Stomach (tissue), 9 donors: ENCODE data around the gene UGT1A5. TPM values are rescaled to one million over a fixed set of nuclear protein-coding genes. Genes with fewer than 3 reads are reported as not detected.

ENCODE experiments used
- DNase-seq, 2 donors: peaks; one replicate each; pipeline versions ENCODE4 v3.0.0 to v3.0.0-alpha.2; 2013 to 2019
- H3K27ac ChIP-seq, 5 donors: fragments of 200-600 bp in 4 of 5; sonication (generic) in 4 of 5; one replicate each; pipeline ENCODE4 v1.5.1; 2013 to 2019; ENCODE audit warnings: mild to moderate bottlenecking in 1 of 5, moderate library complexity in 1 of 5
- H3K27me3 ChIP-seq, 3 donors: fragments of 200-600 bp; sonication (generic); one replicate each; pipeline ENCODE4 v1.5.1; 2017 to 2019; ENCODE audit warnings: mixed run types in 1 of 3
- H3K36me3 ChIP-seq, 4 donors: fragments of 200-600 bp; sonication (generic); 1 replicate in 3 of 4; 2 replicates in 1 of 4; pipeline ENCODE4 v1.5.1; 2016 to 2019
- H3K4me1 ChIP-seq, 4 donors: fragments of 200-600 bp; sonication (generic); one replicate each; pipeline ENCODE4 v1.5.1; 2016 to 2019
- H3K4me3 ChIP-seq, 4 donors: fragments of 200-600 bp; sonication (generic) in 3 of 4; one replicate each; pipeline ENCODE4 v1.5.1; 2016 to 2019; ENCODE audit warnings: mild to moderate bottlenecking in 1 of 4
- H3K9me3 ChIP-seq, 4 donors: fragments of 200-600 bp; sonication (generic); one replicate each; pipeline ENCODE4 v1.5.1; 2016 to 2019
- CTCF ChIP-seq, 7 experiments: fragments of 450-650 bp in 4 of 7; fragments of 200-600 bp in 3 of 7; sonication (generic) in 3 of 7; IDR thresholded peaks; one replicate each; pipeline ENCODE4 v1.5.1; 2016 to 2019; ENCODE audit warnings: antibody characterized with exemption in 7 of 7, control low read depth in 2 of 7, mild to moderate bottlenecking in 1 of 7
- EP300 ChIP-seq: sonication (generic); formaldehyde crosslinking; IDR thresholded peaks from one replicate; pipeline ENCODE4 v1.6.1; 2017; ENCODE audit warnings: antibody characterized with exemption
- POLR2A ChIP-seq, 4 donors: fragments of 450-650 bp; IDR thresholded peaks; one replicate each; pipeline ENCODE4 v1.6.1; 2016; ENCODE audit warnings: antibody characterized with exemption in 4 of 4, control low read depth in 2 of 4, mild to moderate bottlenecking in 1 of 4, moderate library complexity in 1 of 4
- POLR2AphosphoS5 ChIP-seq, 3 donors: sonication (generic); formaldehyde crosslinking; IDR thresholded peaks; one replicate each; pipeline ENCODE4 v1.6.1; 2016; ENCODE audit warnings: antibody characterized with exemption in 3 of 3
- WGBS, 5 donors: extraction: QIAGEN DNeasy Blood & Tissue Kit in 3 of 5; methylation state at CpG; one replicate each; pipeline versions ENCODE4 v1.1.5 to v1.1.7; 2013 to 2018; 5-methylcytosine and 5-hydroxymethylcytosine counted together
- intact Hi-C: fragments of 100-400 bp; cut with DNase I; formaldehyde crosslinking; loops from one replicate; pipeline ENCODE4 v1.15.1; 2023; ENCODE audit warnings: low total_unique reads
- polyA plus RNA-seq, 3 donors: library from polyadenylated mRNA; stranded (reverse); fragments of 200-250 nt; gene quantifications; one replicate each; pipeline ENCODE4 v1.2.3, GENCODE V29; 2013
- total RNA-seq, 5 donors: library from RNA; depleted of rRNA; stranded (reverse); fragments of >200 nt; gene quantifications; one replicate each; pipeline versions ENCODE4 v1.1.0 to v1.2.3, GENCODE V29; 2014 to 2016
- donor health status: healthy with polysubstance abuse.
- donor health status: Bipolar disorder and iron deficiency.
- donor health status: healthy.

Gene UGT1A5
- total and polyA plus RNA-seq, 8 donors: 0.37 to 13.0 (median 1.7) TPM; not detected in 5

GRCh38 chr2:233818639-233819621 is 106.2 kb downstream of the UGT1A5 start:
- no peak overlapping the region for H3K4me3 ChIP-seq
- no peaks in the 10 kb centered on the region for H3K36me3 ChIP-seq
- 67 to 84% (median 78%) methylated on average over 11 to 17 of the region's 17 CpGs for WGBS, 5 donors
- H3K4me1 ChIP-seq: no peaks in the 10 kb centered on the region
- H3K27ac ChIP-seq: no peak overlapping the region
- intact Hi-C loops: no loop called here
- peaks cover 0 to 4% (median 0%) of the 10 kb centered on the region in 3 donors for H3K27me3 ChIP-seq
- H3K9me3 ChIP-seq: no peaks in the 10 kb centered on the region
- peak in 1 of 2 donors; percentile 15 for DNase-seq
- TF ChIP-seq POLR2AphosphoS5 (IDR thresholded peaks at IDR 0.05): no peak

- Histone ChIP-seq H3K27me3 (no peaks in the 10 kb centered on the region), H3K36me3 (no peaks in the 10 kb centered on the region), H3K4me1 (no peaks in the 10 kb centered on the region), H3K27ac (no peak overlapping the region), H3K9me3 (no peaks in the 10 kb centered on the region), H3K4me3 (no peak overlapping the region)
- TF ChIP-seq POLR2AphosphoS5 (IDR thresholded peaks at IDR 0.05): no peak
- TF ChIP-seq POLR2A (IDR thresholded peaks at IDR 0.05): no peak
- peak in 1 of 2 donors; percentile 19 for DNase-seq
- intact Hi-C loops: no loop called here
- 82 to 88% (median 84%) methylated on average over 13 to 18 of the region's 18 CpGs for WGBS, 5 donors
Measured at GRCh38 chr2:233819884-233820773, 107.4 kb downstream of the UGT1A5 start.

- 75 to 93% (median 86%) methylated on average over 2 to 6 of the region's 6 CpGs for WGBS, 5 donors
- no peak for TF ChIP-seq EP300
- no peak for TF ChIP-seq POLR2A (IDR thresholded peaks at IDR 0.05)
- no peak for TF ChIP-seq POLR2AphosphoS5 (IDR thresholded peaks at IDR 0.05)
- no peak for TF ChIP-seq CTCF (IDR thresholded peaks at IDR 0.05)
- H3K4me3 ChIP-seq: no peak overlapping the region
- no peak overlapping the region for H3K27ac ChIP-seq
- no peaks in the 10 kb centered on the region for H3K27me3 ChIP-seq
- H3K36me3 ChIP-seq: no peaks in the 10 kb centered on the region
- H3K9me3 ChIP-seq: no peaks in the 10 kb centered on the region
- peak in 1 of 2 donors; percentile 9 for DNase-seq
- no peaks in the 10 kb centered on the region for H3K4me1 ChIP-seq
- intact Hi-C loops: no loop called here
Measured at GRCh38 chr2:233820774-233821105, 108.0 kb downstream of the UGT1A5 start.

GRCh38 chr2:233821196-233821595 is 108.5 kb downstream of the UGT1A5 start:
- intact Hi-C loops: no loop called here
- DNase-seq: no peak
- Histone ChIP-seq H3K27ac (no peak overlapping the region), H3K27me3 (no peaks in the 10 kb centered on the region), H3K9me3 (peaks cover 0 to 3% (median 0%) of the 10 kb centered on the region in 4 donors), H3K36me3 (no peaks in the 10 kb centered on the region), H3K4me3 (no peak overlapping the region), H3K4me1 (no peaks in the 10 kb centered on the region)
- TF ChIP-seq POLR2AphosphoS5 (IDR thresholded peaks at IDR 0.05): no peak
- TF ChIP-seq CTCF (IDR thresholded peaks at IDR 0.05): no peak
- no peak for TF ChIP-seq EP300
- no peak for TF ChIP-seq POLR2A (IDR thresholded peaks at IDR 0.05)
- 88 to 93% (median 90%) methylated on average over 3 of the region's 3 CpGs for WGBS, 5 donors

- Histone ChIP-seq H3K27ac (no peak overlapping the region), H3K4me1 (no peaks in the 10 kb centered on the region), H3K27me3 (no peaks in the 10 kb centered on the region), H3K36me3 (no peaks in the 10 kb centered on the region), H3K9me3 (peaks cover 0 to 8% (median 0%) of the 10 kb centered on the region in 4 donors), H3K4me3 (no peak overlapping the region)
- DNase-seq: no peak
- WGBS, 5 donors: 86 to 96% (median 94%) methylated on average over 8 of the region's 8 CpGs
- TF ChIP-seq POLR2A (IDR thresholded peaks at IDR 0.05) (no peak), EP300 (no peak), POLR2AphosphoS5 (IDR thresholded peaks at IDR 0.05) (no peak), CTCF (IDR thresholded peaks at IDR 0.05) (no peak)
- intact Hi-C loops: no loop called here
Measured at GRCh38 chr2:233821709-233822100, 109.0 kb downstream of the UGT1A5 start.
